Peyer's patch (tissue), 4 donors: ENCODE data around the gene GFRA3.

Experiments used
- CTCF ChIP-seq, 6 experiments: fragments of 450-650 bp in 4 of 6; fragments of 200-600 bp in 2 of 6; sonication (generic) in 1 of 6; IDR thresholded peaks; one replicate each; pipeline ENCODE4 v1.5.1; 2017 to 2019; ENCODE audit warnings: antibody characterized with exemption in 6 of 6, mild to moderate bottlenecking in 3 of 6, moderate library complexity in 1 of 6
- POLR2A ChIP-seq, 2 donors: fragments of 450-650 bp; IDR thresholded peaks; one replicate each; pipeline ENCODE4 v1.5.1; 2017; ENCODE audit warnings: antibody characterized with exemption in 2 of 2, mild to moderate bottlenecking in 2 of 2, moderate library complexity in 2 of 2

- TF ChIP-seq CTCF (IDR thresholded peaks at IDR 0.05) (no peak), POLR2A (IDR thresholded peaks at IDR 0.05) (no peak)
Measured at GRCh38 chr5:138252944-138253343, 21.5 kb downstream of the GFRA3 start.
